Stomach smooth muscle (tissue), 2 donors: ENCODE data around the gene SYTL2.

Source experiments
- H3K27ac ChIP-seq: one replicate; pipeline ENCODE4 v1.7.0; 2013; ENCODE audit warnings: mild to moderate bottlenecking, low read length, inconsistent platforms
- H3K27me3 ChIP-seq, 2 donors: one replicate each; pipeline ENCODE4 v1.7.0; 2013; ENCODE audit warnings: low read length in 2 of 2; ENCODE audit not compliant: insufficient read depth in 2 of 2, control insufficient read depth in 1 of 2
- H3K36me3 ChIP-seq, 2 donors: one replicate each; pipeline ENCODE4 v1.7.0; 2013; ENCODE audit warnings: low read length in 2 of 2; ENCODE audit not compliant: control insufficient read depth in 2 of 2, insufficient read depth in 2 of 2
- H3K4me1 ChIP-seq: one replicate; pipeline ENCODE4 v1.7.0; 2013; ENCODE audit warnings: low read length; ENCODE audit not compliant: control insufficient read depth, insufficient read depth
- H3K4me3 ChIP-seq, 2 donors: one replicate each; pipeline ENCODE4 v1.7.0; 2013; ENCODE audit warnings: low read length in 2 of 2
- H3K9ac ChIP-seq, 2 donors: one replicate each; pipeline ENCODE4 v1.7.0; 2013; ENCODE audit warnings: low read length in 2 of 2, mild to moderate bottlenecking in 1 of 2
- H3K9me3 ChIP-seq, 2 donors: one replicate each; pipeline ENCODE4 v1.7.0; 2013; ENCODE audit warnings: low read length in 2 of 2; ENCODE audit not compliant: control insufficient read depth in 2 of 2
- donor health status: healthy.
- donor health status: Pancreatic carcinoma.

Gene SYTL2

DNA sequence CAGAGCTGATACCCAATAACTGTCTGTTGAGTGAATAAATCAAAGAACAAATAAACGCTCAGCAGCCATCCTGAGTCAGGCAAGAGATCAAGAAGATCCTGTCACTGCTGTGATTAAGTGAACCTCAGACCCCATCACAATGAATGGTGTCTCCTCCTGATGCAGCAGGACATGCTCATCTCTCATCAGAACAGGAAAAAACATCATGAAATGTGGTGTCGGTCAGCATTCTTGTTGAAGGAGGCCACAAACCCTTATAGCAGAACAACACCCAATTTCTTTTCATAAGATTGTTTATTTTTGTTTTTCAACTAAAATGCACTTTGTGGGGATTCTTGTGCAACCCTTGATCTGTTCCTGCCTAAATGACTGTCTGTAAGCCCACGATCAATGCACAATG lies 60.3 kb downstream of the SYTL2 start:
- Histone ChIP-seq H3K36me3 (no peaks in the 10 kb centered on the region), H3K9me3 (no peaks in the 10 kb centered on the region), H3K4me1 (no peaks in the 10 kb centered on the region), H3K4me3 (no peak overlapping the region), H3K9ac (no peak overlapping the region), H3K27me3 (no peaks in the 10 kb centered on the region), H3K27ac (no peak overlapping the region)

DNA sequence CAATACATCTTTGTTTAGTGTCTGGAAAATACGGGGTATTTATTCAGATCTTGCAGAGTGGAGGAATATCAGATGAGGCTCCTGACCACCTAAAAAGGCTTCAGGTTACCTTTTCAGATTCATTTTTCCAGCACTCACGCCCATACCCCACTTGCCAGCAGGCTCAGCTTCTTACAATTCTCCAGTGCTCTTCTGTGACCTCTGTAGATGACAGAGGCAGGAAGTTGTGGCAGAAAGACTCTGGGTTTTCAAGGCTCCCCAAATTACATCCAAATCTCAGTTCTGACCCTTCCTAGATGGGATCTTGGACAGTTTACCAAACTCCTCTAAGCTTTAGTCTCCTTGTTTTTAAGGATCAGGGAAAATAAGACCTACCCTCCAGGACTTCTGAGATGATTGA lies 61.1 kb downstream of the SYTL2 start:
- Histone ChIP-seq H3K36me3 (no peaks in the 10 kb centered on the region), H3K4me1 (no peaks in the 10 kb centered on the region), H3K27me3 (no peaks in the 10 kb centered on the region), H3K9me3 (no peaks in the 10 kb centered on the region), H3K9ac (no peak overlapping the region), H3K27ac (no peak overlapping the region), H3K4me3 (no peak overlapping the region)

DNA sequence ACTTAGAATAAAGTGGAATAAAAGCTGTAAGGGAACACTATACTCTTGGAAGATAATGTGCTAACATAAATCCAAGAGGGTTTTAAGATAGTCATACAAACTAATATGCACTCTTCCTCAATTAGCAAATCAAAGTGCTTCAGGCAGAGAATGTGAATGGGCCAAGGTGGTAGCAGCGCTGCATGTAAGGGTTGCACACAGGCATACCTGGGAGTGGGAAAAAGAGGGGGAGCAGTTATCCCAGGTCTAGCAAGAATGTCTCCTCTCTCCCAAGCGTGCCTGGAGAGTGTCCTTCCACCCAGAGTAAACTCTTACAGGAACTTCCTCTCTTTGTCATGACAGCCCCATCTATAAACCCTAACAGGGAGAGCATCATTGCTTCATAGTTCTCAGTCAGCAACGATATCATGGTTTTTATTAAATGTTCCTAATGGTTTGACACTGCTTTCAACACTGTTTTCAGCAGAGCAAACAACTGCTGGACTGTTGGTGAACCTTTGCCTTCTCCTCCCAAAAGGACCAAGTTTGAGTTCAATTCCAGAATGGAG lies 61.6 kb downstream of the SYTL2 start:
- H3K27ac ChIP-seq = no peak overlapping the region
- H3K9me3 ChIP-seq = no peaks in the 10 kb centered on the region
- no peak overlapping the region for H3K9ac ChIP-seq
- no peaks in the 10 kb centered on the region for H3K4me1 ChIP-seq
- no peaks in the 10 kb centered on the region for H3K27me3 ChIP-seq
- no peaks in the 10 kb centered on the region for H3K36me3 ChIP-seq
- no peak overlapping the region for H3K4me3 ChIP-seq

DNA sequence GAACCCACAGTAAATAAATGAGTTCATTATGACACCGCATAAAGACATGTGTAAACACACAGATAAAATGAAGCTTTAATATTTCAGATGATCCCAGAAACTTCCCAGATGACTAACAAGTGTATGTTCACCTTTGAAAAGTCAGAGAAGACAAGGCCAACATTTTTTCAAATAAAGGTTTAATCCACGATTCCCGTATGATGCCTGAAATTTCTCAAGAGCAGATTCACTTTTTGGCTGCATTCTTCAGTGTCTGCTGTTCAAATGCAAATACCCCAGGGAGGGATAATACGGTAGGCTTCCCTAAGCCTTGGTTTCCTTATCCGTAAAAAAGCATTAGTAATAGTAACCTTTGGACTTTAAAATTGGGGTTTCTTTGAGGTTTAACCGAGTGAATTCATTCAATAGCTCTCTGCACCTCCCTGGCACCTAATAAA lies 62.5 kb downstream of the SYTL2 start:
- Histone ChIP-seq H3K36me3 (no peaks in the 10 kb centered on the region), H3K4me1 (no peaks in the 10 kb centered on the region), H3K9me3 (no peaks in the 10 kb centered on the region), H3K27ac (no peak overlapping the region), H3K4me3 (no peak overlapping the region), H3K9ac (no peak overlapping the region), H3K27me3 (no peaks in the 10 kb centered on the region)

DNA sequence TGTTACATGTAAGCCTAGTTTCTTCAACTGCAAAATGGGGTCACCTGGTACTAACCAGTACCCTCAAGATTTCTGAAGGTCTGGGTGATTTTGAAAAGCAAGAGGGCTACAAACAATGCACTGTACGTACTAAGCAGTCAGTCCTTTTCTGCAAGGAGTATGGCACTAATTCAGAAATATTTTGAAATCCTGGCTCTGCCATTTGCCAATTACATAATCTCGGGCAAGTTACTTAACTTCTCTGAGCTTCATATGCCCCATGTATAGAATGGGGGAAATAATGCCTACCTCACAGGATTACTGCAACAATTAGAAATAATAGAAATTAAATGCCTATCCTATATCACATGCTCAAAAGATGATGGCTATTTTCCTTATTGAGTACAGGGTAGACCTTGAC lies 64.3 kb downstream of the SYTL2 start:
- Histone ChIP-seq H3K9ac (no peak overlapping the region), H3K27me3 (no peaks in the 10 kb centered on the region), H3K27ac (no peak overlapping the region), H3K4me1 (no peaks in the 10 kb centered on the region), H3K4me3 (no peak overlapping the region), H3K36me3 (no peaks in the 10 kb centered on the region), H3K9me3 (no peaks in the 10 kb centered on the region)

DNA sequence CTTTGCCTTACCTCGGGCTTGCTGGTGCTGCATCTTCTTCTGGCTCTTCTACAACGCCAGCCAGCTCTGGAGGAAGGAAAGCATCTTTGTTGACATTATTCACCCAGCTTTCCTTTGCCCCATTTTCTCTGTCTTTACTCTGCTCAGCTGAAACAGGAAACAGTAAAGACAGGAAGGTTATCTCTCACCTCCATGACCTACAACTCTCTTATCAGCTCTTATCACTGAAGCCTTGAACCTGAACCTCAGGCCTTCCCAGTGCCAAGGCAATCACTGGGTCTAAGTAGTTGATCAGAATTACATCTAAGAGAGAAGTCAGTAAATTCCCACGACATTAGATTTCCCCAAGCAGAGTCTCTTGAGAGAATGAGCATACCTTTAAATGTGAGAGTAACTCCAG lies 65.3 kb downstream of the SYTL2 start:
- no peaks in the 10 kb centered on the region for H3K9me3 ChIP-seq
- H3K9ac ChIP-seq = no peak overlapping the region
- no peaks in the 10 kb centered on the region for H3K27me3 ChIP-seq
- H3K27ac ChIP-seq = no peak overlapping the region
- no peaks in the 10 kb centered on the region for H3K36me3 ChIP-seq
- no peak overlapping the region for H3K4me3 ChIP-seq
- H3K4me1 ChIP-seq = no peaks in the 10 kb centered on the region

DNA sequence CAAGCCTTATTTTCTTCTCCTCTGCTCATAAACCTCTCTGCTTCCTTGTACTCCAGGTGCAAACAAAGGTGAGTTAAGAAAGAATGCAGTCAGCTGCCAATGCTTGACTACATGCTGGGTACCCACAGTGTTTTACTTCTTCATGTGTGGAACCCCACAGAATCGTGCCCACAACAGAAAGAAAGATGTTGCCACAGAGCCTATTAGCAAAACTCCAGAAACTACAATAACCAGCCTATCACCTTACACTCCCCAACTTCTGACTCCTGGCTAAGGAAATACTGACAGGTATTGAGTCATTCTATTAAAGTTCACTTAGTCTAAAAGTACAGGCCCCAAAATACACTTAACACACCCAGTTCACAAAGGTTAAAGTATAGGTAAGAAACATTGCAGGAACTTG lies 68.1 kb downstream of the SYTL2 start:
- Histone ChIP-seq H3K27ac (no peak overlapping the region), H3K27me3 (no peaks in the 10 kb centered on the region), H3K9ac (no peak overlapping the region), H3K4me3 (no peak overlapping the region), H3K4me1 (no peaks in the 10 kb centered on the region), H3K9me3 (no peaks in the 10 kb centered on the region), H3K36me3 (no peaks in the 10 kb centered on the region)

DNA sequence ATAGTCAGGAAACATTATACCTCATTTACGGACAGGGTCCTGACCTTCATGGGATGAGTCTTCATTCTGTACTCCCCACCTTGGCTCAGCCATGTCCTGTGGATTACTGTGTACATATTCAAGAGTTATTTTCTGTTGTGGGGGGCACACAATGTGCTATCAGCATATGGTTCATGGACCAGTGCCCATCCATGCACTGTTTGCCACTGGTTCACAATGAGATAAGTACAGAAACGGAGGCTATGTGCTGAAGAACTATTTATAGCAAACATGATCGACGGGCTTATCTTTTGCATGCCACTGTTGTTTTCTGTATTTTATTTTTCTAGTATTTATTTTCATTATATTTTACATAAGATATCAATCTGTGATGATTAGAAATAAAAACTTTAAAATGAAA lies 68.6 kb downstream of the SYTL2 start:
- no peak overlapping the region for H3K9ac ChIP-seq
- H3K36me3 ChIP-seq = no peaks in the 10 kb centered on the region
- H3K9me3 ChIP-seq = no peaks in the 10 kb centered on the region
- no peaks in the 10 kb centered on the region for H3K27me3 ChIP-seq
- H3K27ac ChIP-seq = no peak overlapping the region
- no peak overlapping the region for H3K4me3 ChIP-seq
- H3K4me1 ChIP-seq = no peaks in the 10 kb centered on the region

DNA sequence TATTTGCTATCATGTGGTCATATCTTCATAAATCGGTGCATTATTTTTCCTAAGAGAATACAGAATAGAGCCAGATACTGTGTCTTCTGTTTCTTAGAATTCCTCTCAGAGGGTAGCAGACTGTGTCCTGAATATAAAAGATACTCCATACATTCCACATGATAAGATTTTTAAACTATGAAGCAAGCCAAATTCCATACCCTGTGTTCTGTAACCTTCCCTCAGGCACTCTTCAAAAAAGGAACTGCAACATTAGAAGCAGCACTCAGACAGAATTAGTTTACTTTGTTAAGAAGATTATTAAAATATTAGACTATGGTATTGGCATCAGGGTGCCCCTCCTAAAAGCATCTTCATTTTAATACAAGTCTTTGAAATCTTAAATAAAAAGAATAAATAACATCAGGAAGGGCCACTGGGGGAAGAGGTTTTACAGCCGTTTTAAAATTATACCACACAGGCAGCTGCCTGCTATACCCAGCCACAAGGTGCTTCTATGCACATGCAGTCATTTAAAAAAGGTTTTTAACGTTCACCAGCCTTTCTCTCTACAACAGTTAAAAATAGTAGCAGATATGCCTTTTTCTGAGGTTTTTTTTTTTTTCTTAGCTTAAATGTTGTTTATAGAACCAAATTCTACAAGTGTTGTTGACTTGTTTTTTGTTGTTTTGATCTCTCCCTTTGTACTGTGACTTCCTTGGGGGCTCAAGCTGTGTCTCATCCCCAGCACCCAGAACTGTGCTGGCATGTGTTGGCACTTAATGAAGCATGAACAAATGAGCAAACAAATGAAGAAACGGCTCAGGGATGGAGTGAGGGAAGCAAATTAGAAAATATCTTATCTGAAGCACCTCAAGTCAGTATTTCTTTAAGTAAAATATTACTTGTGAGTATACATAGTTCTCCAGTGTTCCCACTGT lies 70.2 kb downstream of the SYTL2 start:
- Histone ChIP-seq H3K4me1 (no peaks in the 10 kb centered on the region), H3K9ac (no peak overlapping the region), H3K9me3 (no peaks in the 10 kb centered on the region), H3K27me3 (no peaks in the 10 kb centered on the region), H3K4me3 (no peak overlapping the region), H3K27ac (no peak overlapping the region), H3K36me3 (no peaks in the 10 kb centered on the region)

DNA sequence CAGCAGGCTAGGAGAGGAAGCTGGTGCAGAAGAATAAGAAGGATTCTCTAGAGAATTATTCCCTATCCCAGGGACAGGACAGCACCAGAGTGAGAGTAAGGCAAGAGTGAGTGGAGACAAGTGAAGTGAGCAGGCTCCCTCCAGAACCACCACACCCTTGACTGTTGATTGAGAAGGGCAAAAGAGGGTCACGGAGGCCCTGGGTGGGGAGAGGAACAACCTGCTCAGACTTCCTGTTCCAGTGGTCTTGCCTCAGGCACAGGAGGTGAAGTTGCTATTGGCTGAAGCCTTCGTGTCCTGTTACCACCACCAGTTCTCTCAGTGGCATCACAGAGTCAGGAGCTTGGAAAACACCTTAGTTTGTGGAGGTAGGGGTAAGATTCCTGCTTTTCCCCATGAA lies 73.2 kb downstream of the SYTL2 start:
- Histone ChIP-seq H3K27ac (no peak overlapping the region), H3K9ac (no peak overlapping the region), H3K4me1 (no peaks in the 10 kb centered on the region), H3K27me3 (no peaks in the 10 kb centered on the region), H3K4me3 (no peak overlapping the region), H3K9me3 (no peaks in the 10 kb centered on the region), H3K36me3 (no peaks in the 10 kb centered on the region)

DNA sequence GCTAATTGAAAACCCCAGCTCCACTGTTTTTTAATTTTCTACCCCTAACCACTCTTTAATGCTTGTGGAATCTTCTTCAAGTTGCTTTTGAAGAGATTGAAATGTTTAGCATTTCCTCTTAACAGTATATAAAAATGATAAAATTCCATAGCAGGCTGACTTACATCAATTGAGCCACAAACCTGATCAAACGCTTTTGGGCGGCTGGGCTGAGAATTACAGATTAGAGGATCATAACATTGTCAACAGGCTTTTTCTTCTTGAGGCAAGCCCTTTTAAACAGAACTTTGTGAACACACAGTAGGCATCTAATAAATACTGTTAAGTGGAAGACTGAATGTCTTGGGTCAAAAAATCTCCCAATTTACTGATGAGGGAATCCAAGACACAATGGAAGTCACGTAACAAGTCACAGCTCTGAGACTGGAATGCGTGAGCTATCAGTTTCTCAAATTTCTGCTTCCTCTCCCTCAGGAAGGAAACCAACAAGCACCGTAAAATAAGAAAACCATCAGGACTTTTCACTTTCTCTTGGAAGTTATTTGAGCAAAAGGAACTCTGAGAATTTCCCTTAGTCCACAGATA lies 75.0 kb downstream of the SYTL2 start:
- H3K4me1 ChIP-seq = no peaks in the 10 kb centered on the region
- no peak overlapping the region for H3K4me3 ChIP-seq
- H3K27me3 ChIP-seq = no peaks in the 10 kb centered on the region
- no peaks in the 10 kb centered on the region for H3K9me3 ChIP-seq
- no peaks in the 10 kb centered on the region for H3K36me3 ChIP-seq
- no peak overlapping the region for H3K27ac ChIP-seq
- H3K9ac ChIP-seq = no peak overlapping the region
